Breast epithelium (tissue), 4 donors: ENCODE results near the gene C19orf12. TPM values are rescaled to one million over a fixed set of nuclear protein-coding genes. Genes with fewer than 3 reads are reported as not detected.

Experiments
- DNase-seq, 2 donors: peaks; one replicate each; pipeline ENCODE4 v3.0.0-alpha.2; 2019; ENCODE audit warnings: low spot score in 2 of 2
- H3K27ac ChIP-seq, 2 donors: fragments of 200-600 bp; sonication (generic) in 1 of 2; one replicate each; pipeline ENCODE4 v1.5.1; 2016 to 2019; ENCODE audit warnings: mild to moderate bottlenecking in 1 of 2
- H3K27me3 ChIP-seq, 2 donors: fragments of 200-600 bp; sonication (generic) in 1 of 2; one replicate each; pipeline versions ENCODE4 v1.5.1 to v1.6.0; 2017 to 2019; ENCODE audit warnings: control low read depth in 1 of 2, mild to moderate bottlenecking in 1 of 2
- H3K36me3 ChIP-seq: fragments of 200-600 bp; one replicate; pipeline ENCODE4 v1.5.1; 2019
- H3K4me1 ChIP-seq, 2 donors: fragments of 200-600 bp; sonication (generic); one replicate each; pipeline ENCODE4 v1.5.1; 2016 to 2019; ENCODE audit warnings: control low read depth in 1 of 2
- H3K4me3 ChIP-seq, 3 donors: fragments of 200-600 bp; sonication (generic); 1 replicate in 2 of 3; 2 replicates in 1 of 3; pipeline ENCODE4 v1.5.1; 2016 to 2019; ENCODE audit warnings: mild to moderate bottlenecking in 3 of 3, moderate library complexity in 2 of 3
- H3K9me3 ChIP-seq, 2 donors: fragments of 200-600 bp; sonication (generic) in 1 of 2; one replicate each; pipeline ENCODE4 v1.5.1; 2016 to 2019; ENCODE audit warnings: control low read depth in 1 of 2
- POLR2A ChIP-seq: fragments of 450-650 bp; IDR thresholded peaks from one replicate; pipeline ENCODE4 v1.6.1; 2016; ENCODE audit warnings: antibody characterized with exemption, mild to moderate bottlenecking, moderate library complexity
- POLR2AphosphoS5 ChIP-seq, 3 donors: sonication (generic); formaldehyde crosslinking; IDR thresholded peaks; one replicate each; pipeline ENCODE4 v1.6.1; 2017; ENCODE audit warnings: antibody characterized with exemption in 3 of 3
- intact Hi-C: fragments of 100-400 bp; cut with DNase I; formaldehyde crosslinking; loops from one replicate; pipeline ENCODE4 v1.15.1; 2023; ENCODE audit warnings: low total_unique reads
- total RNA-seq, 3 donors: library from RNA; depleted of rRNA; stranded (reverse); fragments of >200 nt; gene quantifications; one replicate each; pipeline ENCODE4 v1.1.0, GENCODE V29; 2016
- TF ChIP-seq, protein P1 (sequence below), 3 donors: fragments of 450-650 bp; IDR thresholded peaks; one replicate each; pipeline ENCODE4 v1.5.1; 2016 to 2017; ENCODE audit warnings: antibody characterized with exemption in 3 of 3, mild to moderate bottlenecking in 3 of 3, moderate library complexity in 3 of 3

C19orf12 gene
- total RNA-seq, 3 donors from 2014 or later = 42.7 to 230 (median 53.7) TPM

DNA sequence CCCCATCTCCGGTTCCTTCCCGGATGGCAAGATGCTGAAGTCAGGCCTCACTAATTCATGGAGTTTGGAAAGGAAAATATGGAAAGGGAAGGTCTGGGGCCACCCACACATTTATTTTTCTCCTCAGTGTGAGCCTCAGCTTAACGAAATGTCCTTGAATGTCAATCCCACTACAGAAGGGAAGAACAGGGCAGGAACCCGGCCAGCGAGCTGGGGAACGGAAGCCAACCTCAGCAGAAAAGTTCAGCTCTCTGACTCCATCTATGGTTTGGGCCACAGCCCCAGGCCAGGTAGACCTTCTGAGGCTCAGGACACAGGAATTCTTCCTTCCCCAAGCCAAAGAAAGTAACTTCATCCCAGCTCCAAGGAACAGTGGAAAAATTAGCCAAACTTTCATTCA, 8.4 kb downstream of the C19orf12 start:
- TF ChIP-seq, protein P1, sequence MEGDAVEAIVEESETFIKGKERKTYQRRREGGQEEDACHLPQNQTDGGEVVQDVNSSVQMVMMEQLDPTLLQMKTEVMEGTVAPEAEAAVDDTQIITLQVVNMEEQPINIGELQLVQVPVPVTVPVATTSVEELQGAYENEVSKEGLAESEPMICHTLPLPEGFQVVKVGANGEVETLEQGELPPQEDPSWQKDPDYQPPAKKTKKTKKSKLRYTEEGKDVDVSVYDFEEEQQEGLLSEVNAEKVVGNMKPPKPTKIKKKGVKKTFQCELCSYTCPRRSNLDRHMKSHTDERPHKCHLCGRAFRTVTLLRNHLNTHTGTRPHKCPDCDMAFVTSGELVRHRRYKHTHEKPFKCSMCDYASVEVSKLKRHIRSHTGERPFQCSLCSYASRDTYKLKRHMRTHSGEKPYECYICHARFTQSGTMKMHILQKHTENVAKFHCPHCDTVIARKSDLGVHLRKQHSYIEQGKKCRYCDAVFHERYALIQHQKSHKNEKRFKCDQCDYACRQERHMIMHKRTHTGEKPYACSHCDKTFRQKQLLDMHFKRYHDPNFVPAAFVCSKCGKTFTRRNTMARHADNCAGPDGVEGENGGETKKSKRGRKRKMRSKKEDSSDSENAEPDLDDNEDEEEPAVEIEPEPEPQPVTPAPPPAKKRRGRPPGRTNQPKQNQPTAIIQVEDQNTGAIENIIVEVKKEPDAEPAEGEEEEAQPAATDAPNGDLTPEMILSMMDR (IDR thresholded peaks at IDR 0.05) = no peak
- TF ChIP-seq POLR2A = no peak
- no peak for TF ChIP-seq POLR2AphosphoS5 (IDR thresholded peaks at IDR 0.05)
- Histone ChIP-seq H3K27me3 (no peaks in the 10 kb centered on the region), H3K4me1 (no peaks in the 10 kb centered on the region), H3K4me3 (no peak overlapping the region), H3K36me3 (no peaks in the 10 kb centered on the region), H3K9me3 (no peaks in the 10 kb centered on the region), H3K27ac (peak overlapping the region in 1 of 2 donors; percentile 58)
- intact Hi-C loops = no loop called here
- DNase-seq = no peak

DNA sequence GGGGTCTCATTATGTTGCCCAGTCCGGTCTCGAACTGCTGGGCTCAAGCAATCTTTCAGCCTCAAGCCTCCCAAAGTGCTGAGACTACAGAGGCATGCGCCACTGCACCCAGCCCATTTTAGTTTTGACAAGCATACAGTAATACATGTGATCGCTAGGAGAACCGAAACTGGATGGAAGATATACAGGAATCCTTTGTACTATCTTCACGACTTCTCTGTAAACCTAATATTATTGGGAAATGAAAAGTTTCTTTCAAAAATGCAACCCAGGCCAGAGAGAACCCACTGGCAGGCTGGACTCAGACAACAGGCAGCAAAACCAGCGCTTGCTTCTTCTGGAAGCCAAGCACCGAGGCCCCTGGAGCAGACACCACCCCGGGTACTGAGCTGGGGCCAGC, 9.4 kb downstream of the C19orf12 start:
- intact Hi-C loops = loop anchor here (2.0 kb wide), 1 partner anchor 25 kb away; no protein-coding TSS in a partner anchor
- peak overlapping the region in 1 of 2 donors; percentile 58 for H3K27ac ChIP-seq
- no peaks in the 10 kb centered on the region for H3K9me3 ChIP-seq
- no peaks in the 10 kb centered on the region for H3K4me1 ChIP-seq
- no peaks in the 10 kb centered on the region for H3K27me3 ChIP-seq
- H3K36me3 ChIP-seq = no peaks in the 10 kb centered on the region
- no peak for DNase-seq
- no peak overlapping the region for H3K4me3 ChIP-seq
- TF ChIP-seq POLR2AphosphoS5 (IDR thresholded peaks at IDR 0.05) (no peak), POLR2A (no peak)
- TF ChIP-seq, protein P1 (IDR thresholded peaks at IDR 0.05) = no peak

DNA sequence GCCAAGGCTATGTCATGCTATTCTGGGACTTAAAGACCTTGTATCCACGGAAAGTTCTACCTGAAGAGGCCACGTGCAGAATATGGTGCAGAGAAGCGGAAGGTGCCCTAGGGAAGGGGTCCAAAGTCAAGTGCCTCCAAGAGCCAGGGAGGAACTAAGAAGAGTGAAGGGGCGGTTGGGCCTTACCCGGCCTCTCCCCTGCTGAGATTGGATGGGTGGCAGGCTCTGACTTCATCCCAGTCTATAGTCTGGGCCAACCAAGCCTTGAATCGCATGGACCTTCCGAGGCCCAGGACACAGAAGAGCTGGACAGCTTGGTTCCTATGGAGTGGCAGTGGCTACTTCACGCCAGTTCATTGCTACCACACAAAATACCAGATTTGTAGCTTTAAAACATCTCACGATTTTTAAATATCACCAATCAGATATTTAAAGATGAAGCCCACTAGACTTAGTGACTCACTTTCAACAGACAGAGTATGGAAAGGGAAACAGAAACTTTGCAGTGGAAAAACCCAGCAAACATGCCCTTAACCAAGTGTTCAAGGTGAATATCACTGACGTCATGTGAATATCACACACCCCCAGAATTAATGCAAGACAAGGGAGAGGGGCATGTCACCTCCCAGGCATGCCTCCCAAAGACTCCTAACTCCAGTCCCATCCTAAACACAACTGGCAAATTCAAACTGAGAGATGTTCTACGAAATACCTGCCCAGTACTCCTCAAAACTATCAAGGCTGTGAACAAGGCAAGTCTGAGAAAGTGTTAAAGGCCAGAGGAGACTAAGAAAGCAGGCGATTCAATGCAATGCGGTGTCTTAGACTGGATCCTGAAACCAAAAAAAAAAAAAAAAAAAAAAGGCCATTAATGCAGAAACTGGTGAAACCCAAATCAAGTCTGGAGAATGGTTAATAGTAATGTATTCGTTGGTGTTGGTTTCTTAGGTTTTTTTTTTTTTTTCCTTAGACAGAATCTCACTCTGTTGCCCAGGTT, 10.2 kb downstream of the C19orf12 start:
- Histone ChIP-seq H3K27ac (no peak overlapping the region), H3K36me3 (no peaks in the 10 kb centered on the region), H3K4me3 (no peak overlapping the region), H3K4me1 (no peaks in the 10 kb centered on the region), H3K9me3 (no peaks in the 10 kb centered on the region), H3K27me3 (no peaks in the 10 kb centered on the region)
- intact Hi-C loops = loop anchor here (2.0 kb wide), 1 partner anchor 26 kb away; no protein-coding TSS in a partner anchor
- TF ChIP-seq, protein P1 (IDR thresholded peaks at IDR 0.05) = no peak
- TF ChIP-seq POLR2A (no peak), POLR2AphosphoS5 (IDR thresholded peaks at IDR 0.05) (no peak)
- no peak for DNase-seq

DNA sequence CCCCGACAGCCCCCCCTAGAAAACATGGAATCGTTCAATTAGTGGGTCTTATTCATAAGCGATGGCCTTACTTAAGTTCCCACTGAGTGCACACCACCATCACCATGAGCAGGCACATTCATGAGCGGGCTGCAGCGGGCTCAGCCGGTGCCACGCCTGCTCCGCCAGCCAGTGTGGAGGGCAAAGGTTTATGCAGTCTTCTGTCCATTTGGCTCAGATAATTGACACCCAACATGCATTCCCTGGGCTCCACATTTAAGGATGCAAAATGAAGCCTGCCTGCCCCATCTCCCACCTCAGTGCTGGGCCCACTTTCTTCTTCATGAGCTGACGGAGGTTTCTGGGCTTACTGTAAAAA, 12.1 kb downstream of the C19orf12 start:
- Histone ChIP-seq H3K36me3 (no peaks in the 10 kb centered on the region), H3K27me3 (no peaks in the 10 kb centered on the region), H3K4me1 (no peaks in the 10 kb centered on the region), H3K9me3 (no peaks in the 10 kb centered on the region), H3K4me3 (no peak overlapping the region), H3K27ac (no peak overlapping the region)
- DNase-seq = no peak
- intact Hi-C loops = no loop called here
- no peak for TF ChIP-seq POLR2AphosphoS5 (IDR thresholded peaks at IDR 0.05)
- TF ChIP-seq POLR2A = no peak
- TF ChIP-seq, protein P1 (IDR thresholded peaks at IDR 0.05) = no peak
